Caco-2 (cell line): Measurements from ENCODE around the gene EIF4E1B. TPM values are rescaled to one million over a fixed set of nuclear protein-coding genes. Genes with fewer than 3 reads are reported as not detected.
"Not testable (repeated sequence)": the region's sequence is repeated elsewhere in the genome, so short reads cannot be mapped to it uniquely, and the experiment has no call there.

Experiments used
- BruUV-seq: library from RNA; stranded (reverse); fragments of 400-500 nt; replicated peaks from 2 replicates; lab custom pipeline; 2021; lab: Mats Ljungman, UMichigan
- CTCF ChIA-PET: fragments of 300-600 bp; sonication (Branson Sonifier 250); formaldehyde crosslinking; loops from one replicate; lab custom pipeline; 2022; ENCODE audit warnings: antibody characterized with exemption; lab: Charles Lee
- POLR2A ChIA-PET: fragments of 300-600 bp; sonication (Branson Sonifier 250); formaldehyde crosslinking; loops from one replicate; lab custom pipeline; 2022; ENCODE audit warnings: antibody characterized with exemption; lab: Charles Lee
- DNase-seq, 2 experiments: peaks; one replicate each; pipeline versions ENCODE4 v3.0.0 to v3.0.0-alpha.2; 2020 to 2022
- H3K27me3 ChIP-seq: replicated peaks from 2 replicates; pipeline ENCODE4 v1.6.0; 2011; ENCODE audit warnings: low read length; ENCODE audit not compliant: control insufficient read depth, insufficient read depth
- H3K36me3 ChIP-seq: 2 replicates; pipeline ENCODE4 v1.5.1; 2011; ENCODE audit warnings: low read length; ENCODE audit not compliant: control insufficient read depth, insufficient read depth
- H3K4me1 ChIP-seq: fragments of 250-450 bp; sonication (Bioruptor Pico); 2 replicates; pipeline ENCODE4 v1.5.1; 2020; ENCODE audit warnings: mild to moderate bottlenecking
- H3K4me3 ChIP-seq: 2 replicates; pipeline ENCODE4 v1.5.1; 2011; ENCODE audit warnings: low read depth, mild to moderate bottlenecking, control low read depth, low read length
- H3K9me3 ChIP-seq: fragments of 250-450 bp; sonication (Bioruptor Pico); 2 replicates; pipeline ENCODE4 v1.5.1; 2020; ENCODE audit warnings: mild to moderate bottlenecking, moderate library complexity
- H3K27ac Mint-ChIP-seq: one replicate; pipeline ENCODE4 v1.8.0; 2022; ENCODE audit warnings: mixed read lengths; ENCODE audit not compliant: unreplicated experiment
- H3K27me3 Mint-ChIP-seq: one replicate; pipeline ENCODE4 v1.8.0; 2022; ENCODE audit warnings: mixed read lengths; ENCODE audit not compliant: insufficient read depth, unreplicated experiment
- H3K36me3 Mint-ChIP-seq: one replicate; pipeline ENCODE4 v1.8.0; 2022; ENCODE audit warnings: mild to moderate bottlenecking, mixed read lengths; ENCODE audit not compliant: insufficient read depth, unreplicated experiment
- H3K4me1 Mint-ChIP-seq: one replicate; pipeline ENCODE4 v1.8.0; 2022; ENCODE audit warnings: low read depth, mixed read lengths; ENCODE audit not compliant: unreplicated experiment
- H3K4me3 Mint-ChIP-seq: one replicate; pipeline ENCODE4 v1.8.0; 2022; ENCODE audit warnings: mild to moderate bottlenecking, moderate library complexity, mixed read lengths; ENCODE audit not compliant: unreplicated experiment
- H3K9me3 Mint-ChIP-seq: one replicate; pipeline ENCODE4 v1.8.0; 2022; ENCODE audit warnings: mixed read lengths; ENCODE audit not compliant: unreplicated experiment
- CTCF ChIP-seq, 2 experiments: fragments of 200-600 bp in 1 of 2; IDR thresholded peaks; 1 replicate in 1 of 2; 2 replicates in 1 of 2; pipeline versions ENCODE4 v1.5.1 to v1.8.0; 2011 to 2022; ENCODE audit warnings: antibody characterized with exemption in 1 of 2, control low read depth in 1 of 2, inconsistent platforms in 1 of 2, low read depth in 1 of 2, low read length in 1 of 2, mild to moderate bottlenecking in 1 of 2, moderate library complexity in 1 of 2; ENCODE audit not compliant: insufficient read depth in 1 of 2, severe bottlenecking in 1 of 2, unreplicated experiment in 1 of 2
- intact Hi-C: fragments of 100-400 bp; cut with micrococcal nuclease; formaldehyde crosslinking; loops from one replicate; pipeline ENCODE4 v1.10.0; 2022; ENCODE audit not compliant: unreplicated experiment
- total RNA-seq: library from RNA; stranded (reverse); gene quantifications from 2 replicates; pipeline ENCODE4 v1.2.3, GENCODE V29; 2022

The EIF4E1B gene
- total RNA-seq, 1 experiment from 2014 or later: not detected

DNA sequence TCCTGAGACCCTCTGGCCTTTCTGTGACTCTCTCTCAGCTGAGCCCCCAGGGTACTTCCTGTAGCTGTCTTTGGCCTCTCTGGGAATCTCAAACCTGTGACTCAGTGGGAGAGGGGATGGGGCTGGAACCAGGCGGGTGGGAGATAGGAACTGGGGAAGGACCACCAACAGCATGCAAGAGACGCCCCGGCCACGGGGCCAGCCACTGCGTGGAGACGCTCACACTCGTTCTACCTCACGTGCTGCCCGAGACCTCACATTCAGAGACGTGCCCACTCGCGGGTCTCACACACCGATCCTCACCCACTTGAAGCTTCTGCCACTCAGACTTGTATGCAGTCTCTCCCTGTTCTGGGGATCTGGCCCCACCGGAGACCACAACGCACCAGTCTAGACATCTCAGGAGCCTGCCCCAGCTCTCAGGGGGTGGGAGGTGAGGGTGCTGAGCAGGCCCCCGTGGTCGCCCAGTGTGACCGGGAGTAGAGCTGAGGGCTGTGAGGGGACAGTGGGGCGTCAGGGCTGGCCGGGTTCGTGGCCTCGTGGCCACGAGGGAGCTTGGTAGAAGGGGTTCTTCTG, 34.3 kb upstream of the EIF4E1B start:
- Mint-ChIP-seq H3K27ac (no peak overlapping the region), H3K9me3 (no peaks in the 10 kb centered on the region), H3K36me3 (peaks cover 11% of the 10 kb centered on the region), H3K4me1 (no peaks in the 10 kb centered on the region), H3K4me3 (no peak overlapping the region), H3K27me3 (no peaks in the 10 kb centered on the region)
- H3K36me3 ChIP-seq: no peaks in the 10 kb centered on the region
- ChIA-PET POLR2A (no interaction called here), CTCF (no interaction called here)
- no peaks in the 10 kb centered on the region for H3K4me1 ChIP-seq
- no peaks in the 10 kb centered on the region for H3K27me3 ChIP-seq
- peaks cover 3% of the 10 kb centered on the region for H3K9me3 ChIP-seq
- H3K4me3 ChIP-seq: no peak overlapping the region
- TF ChIP-seq CTCF (IDR thresholded peaks at IDR 0.05; ENCODE audit: insufficient read depth in 1 of 2, low read depth in 1 of 2, low read length in 1 of 2, severe bottlenecking in 1 of 2, unreplicated experiment in 1 of 2): no peak
- BruUV-seq: no TSS peak
- intact Hi-C loops: no loop called here
- DNase-seq: no peak

DNA sequence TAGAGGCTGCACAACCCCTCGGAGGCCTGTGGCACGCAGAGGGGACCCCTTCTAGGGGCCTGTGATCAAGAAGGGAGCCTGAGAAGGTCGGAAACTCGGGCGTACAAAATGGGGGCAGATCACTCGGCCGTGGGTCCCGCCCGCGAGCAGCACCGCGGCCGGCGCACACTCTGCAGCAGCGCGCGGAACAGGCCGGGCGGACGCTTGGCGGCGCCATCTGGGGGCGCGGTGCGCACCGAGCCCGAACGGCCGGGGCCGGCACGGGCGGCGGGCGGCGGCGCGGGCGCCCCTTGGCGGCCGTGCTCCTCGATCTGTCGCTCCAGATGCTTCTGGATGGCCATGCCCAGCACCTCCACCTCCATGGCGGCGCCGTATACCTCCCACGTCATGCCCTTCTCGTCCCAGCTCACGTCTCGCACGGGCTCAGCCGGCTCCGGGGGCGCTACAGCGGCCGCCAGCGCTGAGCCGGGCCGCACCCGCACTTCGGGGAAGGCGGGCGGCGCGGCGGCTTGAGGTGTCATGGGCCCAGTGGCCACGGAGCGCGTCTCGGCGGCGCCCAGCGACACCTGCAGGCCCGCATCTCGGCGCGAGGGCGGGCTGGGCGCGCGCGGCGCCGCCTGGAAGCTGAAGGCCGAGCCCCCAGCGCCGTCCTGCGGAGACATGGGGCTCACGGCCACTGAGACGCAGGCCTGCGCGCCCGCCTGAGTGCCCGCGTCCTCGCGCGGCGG, 33.6 kb upstream of the EIF4E1B start:
- DNase-seq: no peak
- H3K4me3 ChIP-seq: no peak overlapping the region
- BruUV-seq: no TSS peak
- no peaks in the 10 kb centered on the region for H3K4me1 Mint-ChIP-seq
- no peak overlapping the region for H3K4me3 Mint-ChIP-seq
- H3K27me3 ChIP-seq: no peaks in the 10 kb centered on the region
- ChIA-PET POLR2A (no interaction called here), CTCF (interaction anchor here (0.7 kb wide), 1 partner anchor 242 kb away, joined by 3 read pairs; no protein-coding TSS in a partner anchor)
- no peaks in the 10 kb centered on the region for H3K36me3 ChIP-seq
- no peaks in the 10 kb centered on the region for H3K9me3 ChIP-seq
- H3K4me1 ChIP-seq: no peaks in the 10 kb centered on the region
- no peak for TF ChIP-seq CTCF (IDR thresholded peaks at IDR 0.05; ENCODE audit: insufficient read depth in 1 of 2, low read depth in 1 of 2, low read length in 1 of 2, severe bottlenecking in 1 of 2, unreplicated experiment in 1 of 2)
- intact Hi-C loops: no loop called here
- H3K27ac Mint-ChIP-seq: no peak overlapping the region
- no peaks in the 10 kb centered on the region for H3K9me3 Mint-ChIP-seq
- H3K27me3 Mint-ChIP-seq: no peaks in the 10 kb centered on the region
- H3K36me3 Mint-ChIP-seq: peaks cover 11% of the 10 kb centered on the region

- Mint-ChIP-seq H3K36me3 (peaks cover 11% of the 10 kb centered on the region), H3K9me3 (no peaks in the 10 kb centered on the region), H3K27me3 (no peaks in the 10 kb centered on the region), H3K4me1 (no peaks in the 10 kb centered on the region), H3K4me3 (no peak overlapping the region), H3K27ac (no peak overlapping the region)
- TF ChIP-seq CTCF (IDR thresholded peaks at IDR 0.05; ENCODE audit: insufficient read depth in 1 of 2, low read depth in 1 of 2, low read length in 1 of 2, severe bottlenecking in 1 of 2, unreplicated experiment in 1 of 2): no peak
- no peaks in the 10 kb centered on the region for H3K4me1 ChIP-seq
- H3K9me3 ChIP-seq: no peaks in the 10 kb centered on the region
- CTCF ChIA-PET: interaction anchor here (0.7 kb wide), 1 partner anchor 241 kb away, joined by 3 read pairs; no protein-coding TSS in a partner anchor
- H3K36me3 ChIP-seq: no peaks in the 10 kb centered on the region
- no TSS peak for BruUV-seq
- H3K27me3 ChIP-seq: no peaks in the 10 kb centered on the region
- intact Hi-C loops: no loop called here
- H3K4me3 ChIP-seq: no peak overlapping the region
- POLR2A ChIA-PET: no interaction called here
- DNase-seq: no peak
These were observed 32.8 kb upstream of the EIF4E1B start for GRCh38 chr5:176597417-176598389.

DNA sequence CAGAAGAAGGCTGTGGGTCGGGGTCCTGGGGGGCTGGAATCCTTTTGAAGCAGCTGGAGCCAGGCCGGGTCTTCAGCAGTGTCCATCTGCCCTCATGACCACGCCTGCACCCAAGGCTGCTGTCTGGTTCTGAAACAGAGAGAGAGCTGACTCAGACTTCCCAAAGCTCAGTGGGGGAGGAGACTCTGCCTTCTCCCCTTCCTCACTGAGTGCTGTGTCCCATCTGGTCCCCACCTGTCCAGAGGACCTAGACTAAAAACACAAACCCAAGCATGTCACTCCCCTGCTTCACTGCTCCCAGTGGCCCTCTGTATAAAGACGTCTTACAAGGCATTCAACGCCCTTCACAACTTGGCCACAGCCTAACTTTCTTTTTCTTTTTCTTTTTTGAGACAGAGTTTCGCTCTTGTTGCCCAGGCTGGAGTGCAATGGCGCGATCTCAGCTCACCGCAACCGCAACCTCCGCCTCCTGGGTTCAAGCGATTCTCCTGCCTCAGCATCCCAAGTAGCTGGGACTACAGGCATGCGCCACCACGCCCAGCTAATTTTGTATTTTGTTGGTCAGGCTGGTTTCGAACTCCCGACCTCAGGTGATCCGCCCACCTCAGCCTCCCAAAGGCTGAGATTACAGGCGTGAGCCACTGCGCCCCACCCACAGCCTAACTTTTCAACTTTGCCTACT, 30.6 kb upstream of the EIF4E1B start:
- H3K27ac Mint-ChIP-seq, POLR2A ChIA-PET: not testable (repeated sequence)

More for the DNA sequence above, 30.6 kb upstream of the EIF4E1B start:
- CTCF ChIA-PET, H3K27me3 Mint-ChIP-seq, H3K36me3 ChIP-seq, H3K9me3 Mint-ChIP-seq, H3K4me1 ChIP-seq, H3K9me3 ChIP-seq, H3K4me1 Mint-ChIP-seq, H3K27me3 ChIP-seq, H3K4me3 ChIP-seq, BruUV-seq, intact Hi-C loops, H3K4me3 Mint-ChIP-seq, DNase-seq: not testable (repeated sequence)
- H3K36me3 Mint-ChIP-seq: peaks cover 11% of the 10 kb centered on the region
